Epithelial cell of proximal tubule (primary cell): ENCODE measurements around the gene SYT8. TPM values are rescaled to one million over a fixed set of nuclear protein-coding genes. Genes with fewer than 3 reads are reported as not detected.
A peak's percentile ranks its signal among the peaks of the same experiment; 100 is the strongest.
"Not testable (repeated sequence)": the region's sequence is repeated elsewhere in the genome, so short reads cannot be mapped to it uniquely, and the experiment has no call there.

ENCODE experiments used
- DNase-seq: peaks from one replicate; pipeline ENCODE4 v3.0.0-alpha.2; 2011; ENCODE audit warnings: low read depth
- H3K4me3 ChIP-seq: 2 replicates; pipeline ENCODE4 v1.5.1; 2011; ENCODE audit warnings: low read depth, mild to moderate bottlenecking, low read length
- CTCF ChIP-seq: conservative IDR thresholded peaks from 2 replicates; pipeline ENCODE4 v1.5.1; 2012; ENCODE audit warnings: low read depth, mild to moderate bottlenecking, low read length
- total RNA-seq: library from RNA; depleted of rRNA; stranded (reverse); fragments of >200 nt; gene quantifications from 2 replicates; pipeline ENCODE4 v1.2.3, GENCODE V29; 2015

The SYT8 gene
- total RNA-seq, 1 donor from 2014 or later: 0.81 TPM

GRCh38 chr11:1796413-1797011 is 38.3 kb upstream of the SYT8 start:
- no peak for DNase-seq
- TF ChIP-seq CTCF: no peak
- H3K4me3 ChIP-seq: no peak overlapping the region

GRCh38 chr11:1797391-1798125 is 37.2 kb upstream of the SYT8 start:
- H3K4me3 ChIP-seq: no peak overlapping the region
- no peak for TF ChIP-seq CTCF
- DNase-seq: no peak

- no peak for DNase-seq
- no peak for TF ChIP-seq CTCF
- no peak overlapping the region for H3K4me3 ChIP-seq
These were observed 31.5 kb upstream of the SYT8 start for GRCh38 chr11:1803246-1803645.

GRCh38 chr11:1803835-1804519 is 30.8 kb upstream of the SYT8 start:
- H3K4me3 ChIP-seq, DNase-seq: not testable (repeated sequence)

GRCh38 chr11:1805525-1805924 is 29.3 kb upstream of the SYT8 start:
- DNase-seq: no peak
- no peak for TF ChIP-seq CTCF
- no peak overlapping the region for H3K4me3 ChIP-seq

- TF ChIP-seq CTCF: peak; percentile 13
- no peak for DNase-seq
- H3K4me3 ChIP-seq: no peak overlapping the region
These were observed 27.4 kb upstream of the SYT8 start for GRCh38 chr11:1807264-1807995.

GRCh38 chr11:1810761-1811160 is 24.0 kb upstream of the SYT8 start:
- TF ChIP-seq CTCF: no peak
- H3K4me3 ChIP-seq: no peak overlapping the region
- DNase-seq: no peak
